CD14-positive monocyte (primary cell): ENCODE data around the gene FAM110A. TPM values are rescaled to one million over a fixed set of nuclear protein-coding genes. Genes with fewer than 3 reads are reported as not detected.
"Not testable (repeated sequence)": the region's sequence is repeated elsewhere in the genome, so short reads cannot be mapped to it uniquely, and the experiment has no call there.

Experiments used
- DNase-seq, 3 donors: peaks; one replicate each; pipeline ENCODE4 v3.0.0-alpha.2; 2011 to 2022
- H2AFZ ChIP-seq: 2 replicates; pipeline ENCODE4 v1.6.0; 2012; ENCODE audit warnings: mild to moderate bottlenecking, low read depth, low read length, inconsistent platforms; ENCODE audit not compliant: insufficient read depth, poor library complexity, severe bottlenecking
- H3K27ac ChIP-seq, 2 donors: 1 replicate in 1 of 2; 2 replicates in 1 of 2; pipeline ENCODE4 v1.5.1; 2012 to 2013; ENCODE audit warnings: low read length in 2 of 2, control low read depth in 1 of 2, inconsistent platforms in 1 of 2, low read depth in 1 of 2, mild to moderate bottlenecking in 1 of 2
- H3K27me3 ChIP-seq, 2 donors: one replicate each; pipeline versions ENCODE4 v1.6.0 to v1.6.1; 2011 to 2013; ENCODE audit warnings: low read length in 2 of 2; ENCODE audit not compliant: control insufficient read depth in 2 of 2, insufficient read depth in 2 of 2
- H3K36me3 ChIP-seq, 2 donors: replicated peaks in 1 of 2; 1 replicate in 1 of 2; 2 replicates in 1 of 2; pipeline versions ENCODE4 v1.5.1 to v1.6.1; 2012 to 2013; ENCODE audit warnings: low read length in 2 of 2, control low read depth in 1 of 2, inconsistent platforms in 1 of 2, mild to moderate bottlenecking in 1 of 2; ENCODE audit not compliant: insufficient read depth in 2 of 2, control insufficient read depth in 1 of 2
- H3K4me1 ChIP-seq, 2 donors: 1 replicate in 1 of 2; 2 replicates in 1 of 2; pipeline versions ENCODE4 v1.5.1 to v1.6.1; 2012 to 2013; ENCODE audit warnings: low read length in 2 of 2, control low read depth in 1 of 2, inconsistent platforms in 1 of 2, mild to moderate bottlenecking in 1 of 2, moderate library complexity in 1 of 2; ENCODE audit not compliant: insufficient read depth in 2 of 2, control insufficient read depth in 1 of 2
- H3K4me2 ChIP-seq: replicated peaks from 2 replicates; pipeline ENCODE3; 2012; ENCODE audit warnings: low read length, moderate library complexity, mild to moderate bottlenecking; ENCODE audit not compliant: poor library complexity, severe bottlenecking; ENCODE audit errors: extremely low read depth
- H3K4me3 ChIP-seq, 3 experiments: fragments of 200-600 bp in 1 of 3; sonication (generic) in 1 of 3; replicated peaks in 1 of 3; 1 replicate in 2 of 3; 2 replicates in 1 of 3; pipeline ENCODE4 v1.5.1; 2011 to 2013; ENCODE audit warnings: low read length in 3 of 3, mild to moderate bottlenecking in 3 of 3, control low read depth in 2 of 3, low read depth in 2 of 3, inconsistent platforms in 1 of 3, moderate library complexity in 1 of 3
- H3K79me2 ChIP-seq: 2 replicates; pipeline ENCODE4 v1.6.0; 2012; ENCODE audit warnings: mild to moderate bottlenecking, control low read depth, inconsistent platforms, low read length, moderate library complexity; ENCODE audit not compliant: insufficient read depth
- H3K9ac ChIP-seq: 2 replicates; pipeline ENCODE4 v1.6.0; 2017; ENCODE audit warnings: low read length, mild to moderate bottlenecking; ENCODE audit not compliant: insufficient read depth, poor library complexity, severe bottlenecking
- H3K9me3 ChIP-seq, 2 donors: replicated peaks in 1 of 2; 1 replicate in 1 of 2; 2 replicates in 1 of 2; pipeline versions ENCODE4 v1.5.1 to v1.6.1; 2012 to 2013; ENCODE audit warnings: low read length in 2 of 2, control low read depth in 1 of 2; ENCODE audit not compliant: control insufficient read depth in 1 of 2, insufficient read depth in 1 of 2
- H4K20me1 ChIP-seq: 2 replicates; pipeline ENCODE4 v1.6.0; 2012; ENCODE audit warnings: mild to moderate bottlenecking, low read length, control low read depth, moderate library complexity; ENCODE audit not compliant: insufficient read depth
- H3K27ac Mint-ChIP-seq, 7 donors: one replicate each; pipeline ENCODE4 v1.8.0; 2020; ENCODE audit warnings: mild to moderate bottlenecking in 7 of 7, mixed read lengths in 7 of 7, moderate library complexity in 6 of 7, inconsistent platforms in 2 of 7
- H3K27me3 Mint-ChIP-seq, 3 donors: one replicate each; pipeline ENCODE4 v1.8.0; 2021 to 2022; ENCODE audit warnings: low read depth in 3 of 3, mild to moderate bottlenecking in 3 of 3, mixed read lengths in 3 of 3, moderate library complexity in 3 of 3, inconsistent platforms in 1 of 3
- H3K36me3 Mint-ChIP-seq, 2 donors: one replicate each; pipeline ENCODE4 v1.8.0; 2020; ENCODE audit warnings: mixed read lengths in 2 of 2, inconsistent platforms in 1 of 2, mild to moderate bottlenecking in 1 of 2
- H3K4me1 Mint-ChIP-seq: one replicate; pipeline ENCODE4 v1.8.0; 2020; ENCODE audit warnings: mild to moderate bottlenecking, mixed read lengths
- H3K4me3 Mint-ChIP-seq, 2 donors: one replicate each; pipeline ENCODE4 v1.8.0; 2020; ENCODE audit warnings: mild to moderate bottlenecking in 2 of 2, mixed read lengths in 2 of 2, moderate library complexity in 1 of 2
- H3K9me3 Mint-ChIP-seq, 7 donors: one replicate each; pipeline ENCODE4 v1.8.0; 2020 to 2022; ENCODE audit warnings: mixed read lengths in 7 of 7, mild to moderate bottlenecking in 6 of 7, moderate library complexity in 6 of 7, inconsistent platforms in 2 of 7
- whole genome bisulfite sequencing: methylation state at CpG from one replicate; pipeline ENCODE4 v1.1.5; 2013; ENCODE audit warnings: missing lambda C conversion rate; ENCODE audit not compliant: insufficient coverage; 5-methylcytosine and 5-hydroxymethylcytosine counted together
- intact Hi-C, 2 donors: fragments of 100-400 bp; cut with micrococcal nuclease; formaldehyde crosslinking; loops; one replicate each; pipeline versions ENCODE4 v1.15.0 to v1.15.1; 2023
- polyA plus RNA-seq, 3 donors: library from polyadenylated mRNA; depleted of rRNA in 1 of 3; unstranded in 2 of 3; stranded (reverse) in 1 of 3; fragments of 300-500 nt in 2 of 3; fragments of >200 nt in 1 of 3; fragmentation: Illumina TruSeq in 2 of 3; gene quantifications; 1 replicate in 2 of 3; 2 replicates in 1 of 3; pipeline ENCODE4 v1.2.3, GENCODE V29; 2012 to 2021
- TF ChIP-seq, protein P1 (sequence below): fragments of 200-600 bp; IDR thresholded peaks from one replicate; pipeline ENCODE4 v1.8.0; 2022; ENCODE audit warnings: antibody characterized with exemption, mild to moderate bottlenecking

FAM110A gene
- polyA plus RNA-seq, 3 donors: 13.8 to 43.2 (median 27.8) TPM

DNA sequence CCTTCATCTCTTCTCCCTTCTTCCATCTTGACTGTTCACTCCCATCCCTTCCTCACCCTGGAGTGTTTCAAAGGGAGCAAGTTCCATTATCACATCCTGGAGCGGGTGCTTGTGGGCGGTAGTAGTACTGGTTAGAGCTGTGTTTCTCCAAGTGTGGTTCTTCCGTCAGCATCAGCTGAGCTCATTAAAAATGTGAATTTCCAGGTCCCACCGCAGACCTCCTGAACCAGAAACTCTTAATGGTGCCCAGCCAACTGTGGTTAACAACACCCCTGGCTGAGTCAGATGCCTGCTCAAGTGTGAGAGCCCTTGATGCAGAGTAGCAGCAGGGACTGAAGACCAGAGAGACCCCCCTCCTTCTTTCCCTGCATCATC, 58.2 kb downstream of the FAM110A start:
- no peaks in the 10 kb centered on the region for H3K79me2 ChIP-seq
- Mint-ChIP-seq H3K27ac (peak overlapping the region; percentile 36 to 92 (median 79)), H3K9me3 (peaks cover 3 to 7% (median 7%) of the 10 kb centered on the region in 7 donors), H3K4me3 (peak overlapping the region in 1 of 2 donors; percentile 61), H3K36me3 (peaks cover 7 to 8% of the 10 kb centered on the region in 2 donors), H3K27me3 (peaks cover 2 to 5% (median 2%) of the 10 kb centered on the region in 3 donors), H3K4me1 (peaks cover 67% of the 10 kb centered on the region)
- peaks cover 0 to 6% of the 10 kb centered on the region in 2 donors for H3K9me3 ChIP-seq
- H3K4me3 ChIP-seq: peak overlapping the region in 1 of 3 experiments; percentile 42
- peak overlapping the region; percentile 34 to 70 for H3K27ac ChIP-seq
- peaks cover 60 to 72% of the 10 kb centered on the region in 2 donors for H3K4me1 ChIP-seq
- TF ChIP-seq, protein P1, sequence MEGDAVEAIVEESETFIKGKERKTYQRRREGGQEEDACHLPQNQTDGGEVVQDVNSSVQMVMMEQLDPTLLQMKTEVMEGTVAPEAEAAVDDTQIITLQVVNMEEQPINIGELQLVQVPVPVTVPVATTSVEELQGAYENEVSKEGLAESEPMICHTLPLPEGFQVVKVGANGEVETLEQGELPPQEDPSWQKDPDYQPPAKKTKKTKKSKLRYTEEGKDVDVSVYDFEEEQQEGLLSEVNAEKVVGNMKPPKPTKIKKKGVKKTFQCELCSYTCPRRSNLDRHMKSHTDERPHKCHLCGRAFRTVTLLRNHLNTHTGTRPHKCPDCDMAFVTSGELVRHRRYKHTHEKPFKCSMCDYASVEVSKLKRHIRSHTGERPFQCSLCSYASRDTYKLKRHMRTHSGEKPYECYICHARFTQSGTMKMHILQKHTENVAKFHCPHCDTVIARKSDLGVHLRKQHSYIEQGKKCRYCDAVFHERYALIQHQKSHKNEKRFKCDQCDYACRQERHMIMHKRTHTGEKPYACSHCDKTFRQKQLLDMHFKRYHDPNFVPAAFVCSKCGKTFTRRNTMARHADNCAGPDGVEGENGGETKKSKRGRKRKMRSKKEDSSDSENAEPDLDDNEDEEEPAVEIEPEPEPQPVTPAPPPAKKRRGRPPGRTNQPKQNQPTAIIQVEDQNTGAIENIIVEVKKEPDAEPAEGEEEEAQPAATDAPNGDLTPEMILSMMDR: no peak
- intact Hi-C loops: no loop called here
- H3K27me3 ChIP-seq: no peaks in the 10 kb centered on the region
- no peaks in the 10 kb centered on the region for H3K36me3 ChIP-seq
- no peak for DNase-seq
- no peaks in the 10 kb centered on the region for H4K20me1 ChIP-seq
- H2AFZ ChIP-seq: no peak overlapping the region
- H3K9ac ChIP-seq: no peak overlapping the region
- peak overlapping the region; percentile 48 for H3K4me2 ChIP-seq
- 98% methylated on average over 4 of the region's 4 CpGs for WGBS

DNA sequence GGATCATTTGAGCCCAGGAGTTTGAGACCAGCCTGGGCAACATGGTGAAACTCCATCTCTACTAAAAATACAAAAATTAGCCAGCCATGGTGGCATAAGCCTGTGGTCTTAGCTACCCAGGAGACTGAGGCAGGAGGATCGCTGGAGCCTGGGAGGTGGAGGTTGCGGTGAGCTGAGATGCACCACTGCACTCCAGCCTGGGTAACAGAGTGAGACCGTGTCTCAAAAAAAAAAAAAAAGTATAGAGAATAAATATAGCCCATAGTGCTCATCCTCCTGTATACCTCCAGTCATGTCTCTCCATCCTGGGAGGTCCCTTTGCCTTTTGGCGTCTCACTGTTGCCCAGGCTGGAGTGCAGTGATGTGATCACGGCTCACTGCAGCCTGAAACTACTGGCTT, 58.9 kb downstream of the FAM110A start:
- not testable (repeated sequence) for H3K27me3 ChIP-seq

More for the DNA sequence above, 58.9 kb downstream of the FAM110A start:
- H3K4me3 Mint-ChIP-seq, DNase-seq, H2AFZ ChIP-seq, H3K27ac ChIP-seq, H3K36me3 ChIP-seq, H3K27me3 Mint-ChIP-seq, H3K4me2 ChIP-seq, H4K20me1 ChIP-seq, H3K79me2 ChIP-seq, H3K4me3 ChIP-seq, H3K9ac ChIP-seq, intact Hi-C loops, H3K36me3 Mint-ChIP-seq: not testable (repeated sequence)
- peaks cover 60 to 72% of the 10 kb centered on the region in 2 donors for H3K4me1 ChIP-seq
- WGBS: 93% methylated on average over 2 of the region's 5 CpGs
- Mint-ChIP-seq H3K27ac (peak overlapping the region in 3 of 7 donors; percentile 0 to 78 (median 57)), H3K4me1 (peaks cover 67% of the 10 kb centered on the region), H3K9me3 (peaks cover 10 to 13% (median 11%) of the 10 kb centered on the region in 7 donors)
- H3K9me3 ChIP-seq: peaks cover 0 to 11% of the 10 kb centered on the region in 2 donors

Other genes starting within 250 kb of the FAM110A start
- gene TCF15, start 223.4 kb upstream of the FAM110A start, polyA plus RNA-seq: not detected
- 10 to 100 TPM; 33.5 to 62.4 (median 56.6) TPM for gene SRXN1, start 180.5 kb upstream of the FAM110A start, polyA plus RNA-seq
- not detected for gene SCRT2, start 157.9 kb upstream of the FAM110A start, polyA plus RNA-seq
- gene SLC52A3, start 65.2 kb upstream of the FAM110A start, polyA plus RNA-seq: not detected
- gene ANGPT4, start 82.6 kb downstream of the FAM110A start, polyA plus RNA-seq: under 1 TPM in 2 of 3 donors, not detected in 1; 0.07 to 0.14 TPM
- gene RSPO4, start 168.6 kb downstream of the FAM110A start, polyA plus RNA-seq: not detected